GM21529 (cell line): ENCODE data around the gene NDC80.

Experiments
- ATAC-seq: cut with Tn5 transposase; IDR thresholded peaks from one replicate; pipeline ENCODE4 v1.9.1; 2021; ENCODE audit not compliant: unreplicated experiment

Gene NDC80

GRCh38 chr18:2662990-2663389 is 91.6 kb downstream of the NDC80 start:
- ATAC-seq: no peak
